Measurements from ENCODE around the gene ROBO3.

- no peak for TF ChIP-seq CTCF (IDR thresholded peaks at IDR 0.05)
- no peak for TF ChIP-seq EZH2 (IDR thresholded peaks at IDR 0.05; ENCODE audit: borderline replicate concordance, insufficient read depth, low read depth, low read length, poor library complexity, severe bottlenecking)
Observed at GRCh38 chr11:124895471-124895971, 30.3 kb downstream of the ROBO3 start.
